Fibroblast of lung (primary cell): Measurements from ENCODE around the gene TDRD9. TPM values are rescaled to one million over a fixed set of nuclear protein-coding genes. Genes with fewer than 3 reads are reported as not detected.

Experiments
- DNase-seq, 2 donors: peaks; one replicate each; pipeline versions ENCODE4 v3.0.0 to v3.0.0-alpha.2; 2010; ENCODE audit warnings: low read depth in 2 of 2
- H2AFZ ChIP-seq: 2 replicates; pipeline ENCODE4 v1.5.1; 2012; ENCODE audit warnings: low read length, control low read depth, inconsistent platforms
- H3K27ac ChIP-seq: 2 replicates; pipeline ENCODE4 v1.5.1; 2011; ENCODE audit warnings: low read length, control low read depth; ENCODE audit not compliant: insufficient read depth
- H3K27me3 ChIP-seq: 2 replicates; pipeline ENCODE4 v1.5.1; 2011; ENCODE audit warnings: mild to moderate bottlenecking, low read length; ENCODE audit not compliant: control insufficient read depth, insufficient read depth
- H3K36me3 ChIP-seq: 2 replicates; pipeline ENCODE4 v1.5.1; 2011; ENCODE audit warnings: low read length; ENCODE audit not compliant: control insufficient read depth, insufficient read depth
- H3K4me1 ChIP-seq: 2 replicates; pipeline ENCODE4 v1.5.1; 2011; ENCODE audit warnings: low read length; ENCODE audit not compliant: control insufficient read depth, insufficient read depth; ENCODE audit errors: extremely low read depth
- H3K4me2 ChIP-seq: 2 replicates; pipeline ENCODE4 v1.5.1; 2011; ENCODE audit warnings: low read length, control low read depth; ENCODE audit not compliant: insufficient read depth; ENCODE audit errors: extremely low read depth
- H3K4me3 ChIP-seq, 4 experiments: fragments of 200-600 bp in 1 of 4; sonication (generic) in 1 of 4; replicated peaks in 1 of 4; 2 replicates each; pipeline ENCODE4 v1.5.1; 2011 to 2016; ENCODE audit warnings: low read length in 4 of 4, low read depth in 3 of 4, mild to moderate bottlenecking in 3 of 4, control low read depth in 2 of 4, inconsistent platforms in 1 of 4, mixed read lengths in 1 of 4; ENCODE audit not compliant: insufficient read depth in 1 of 4; ENCODE audit errors: control extremely low read depth in 1 of 4
- H3K79me2 ChIP-seq: 2 replicates; pipeline ENCODE4 v1.5.1; 2012; ENCODE audit warnings: mild to moderate bottlenecking, low read length, inconsistent platforms; ENCODE audit not compliant: control insufficient read depth, insufficient read depth
- H3K9ac ChIP-seq: 2 replicates; pipeline ENCODE4 v1.5.1; 2011; ENCODE audit warnings: mild to moderate bottlenecking, low read length, control low read depth; ENCODE audit not compliant: insufficient read depth
- H3K9me3 ChIP-seq: 2 replicates; pipeline ENCODE4 v1.5.1; 2012; ENCODE audit warnings: low read depth, low read length; ENCODE audit not compliant: control insufficient read depth, insufficient read depth
- H4K20me1 ChIP-seq: 2 replicates; pipeline ENCODE4 v1.5.1; 2011; ENCODE audit warnings: low read length; ENCODE audit not compliant: control insufficient read depth, insufficient read depth; ENCODE audit errors: extremely low read depth
- EZH2 ChIP-seq: IDR thresholded peaks from 2 replicates; pipeline ENCODE4 v1.5.1; 2012; ENCODE audit warnings: low read length, control low read depth, mild to moderate bottlenecking; ENCODE audit errors: missing control alignments
- polyA plus RNA-seq, 2 donors: library from polyadenylated mRNA; depleted of rRNA in 1 of 2; stranded (reverse) in 1 of 2; unstranded in 1 of 2; fragments of >200 nt; gene quantifications; 2 replicates each; pipeline ENCODE4 v1.2.1, GENCODE V29; 2011 to 2012; ENCODE audit warnings: missing spikeins in 1 of 2
- total RNA-seq: library from RNA; depleted of rRNA; stranded (reverse); fragments of >200 nt; gene quantifications from 2 replicates; pipeline ENCODE4 v1.2.1, GENCODE V29; 2014
- TF ChIP-seq, protein P1 (sequence below), 2 donors: IDR thresholded peaks in 1 of 2; conservative IDR thresholded peaks in 1 of 2; 1 replicate in 1 of 2; 2 replicates in 1 of 2; pipeline ENCODE4 v1.5.1; 2011 to 2012; ENCODE audit warnings: low read length in 2 of 2, control low read depth in 1 of 2, inconsistent platforms in 1 of 2, low read depth in 1 of 2, mild to moderate bottlenecking in 1 of 2

The TDRD9 gene
- total and polyA plus RNA-seq, 2 donors (not counting 1 experiment from before 2014, with no cell fraction given), result 0.28 to 0.50 TPM

DNA sequence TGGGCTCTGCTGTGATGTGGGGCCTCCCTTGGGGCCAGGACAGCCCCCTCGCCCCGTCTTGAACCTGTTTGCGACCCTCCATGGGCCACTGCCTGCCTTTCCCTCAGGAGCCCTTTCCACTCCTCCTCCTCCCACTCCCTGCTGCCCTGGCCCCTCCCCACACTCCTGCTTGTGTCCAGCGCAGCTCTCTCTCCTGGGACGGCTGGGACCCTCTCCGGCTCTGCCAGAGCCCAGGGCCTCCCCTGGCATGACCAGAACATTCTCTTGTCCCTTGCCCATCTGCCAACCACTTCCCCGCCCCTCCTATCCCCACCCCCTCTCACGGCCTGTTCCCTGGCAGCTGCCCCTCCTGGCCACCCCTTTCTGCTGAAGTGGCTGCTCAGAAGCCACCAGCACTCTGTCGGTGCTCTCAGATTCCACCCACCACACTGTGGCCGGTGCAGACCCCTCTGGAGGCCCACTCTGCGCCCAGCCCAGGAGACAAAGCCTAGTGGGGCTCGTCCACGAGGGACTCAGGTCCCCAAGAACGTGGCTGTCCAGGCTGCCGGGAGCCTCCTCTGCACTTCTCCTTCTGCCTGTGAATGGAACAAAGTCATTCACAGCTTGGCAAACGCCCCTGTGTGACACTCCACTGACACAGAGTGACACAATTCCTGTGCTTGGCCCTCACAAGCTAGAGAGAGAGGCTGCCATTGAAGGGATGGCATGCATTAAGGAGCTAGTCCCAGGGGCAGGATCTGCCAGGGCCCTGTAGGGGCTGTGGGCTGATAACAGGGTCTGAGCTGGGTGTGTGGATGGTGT lies 158.6 kb downstream of the TDRD9 start:
- Histone ChIP-seq H3K27ac (no peak overlapping the region), H3K9ac (no peak overlapping the region), H3K4me1 (no peaks in the 10 kb centered on the region), H4K20me1 (no peaks in the 10 kb centered on the region), H3K4me3 (no peak overlapping the region), H3K79me2 (no peaks in the 10 kb centered on the region), H3K4me2 (no peak overlapping the region), H3K36me3 (no peaks in the 10 kb centered on the region), H2AFZ (no peak overlapping the region), H3K27me3 (no peaks in the 10 kb centered on the region), H3K9me3 (no peaks in the 10 kb centered on the region)
- no peak for TF ChIP-seq EZH2
- TF ChIP-seq, protein P1, sequence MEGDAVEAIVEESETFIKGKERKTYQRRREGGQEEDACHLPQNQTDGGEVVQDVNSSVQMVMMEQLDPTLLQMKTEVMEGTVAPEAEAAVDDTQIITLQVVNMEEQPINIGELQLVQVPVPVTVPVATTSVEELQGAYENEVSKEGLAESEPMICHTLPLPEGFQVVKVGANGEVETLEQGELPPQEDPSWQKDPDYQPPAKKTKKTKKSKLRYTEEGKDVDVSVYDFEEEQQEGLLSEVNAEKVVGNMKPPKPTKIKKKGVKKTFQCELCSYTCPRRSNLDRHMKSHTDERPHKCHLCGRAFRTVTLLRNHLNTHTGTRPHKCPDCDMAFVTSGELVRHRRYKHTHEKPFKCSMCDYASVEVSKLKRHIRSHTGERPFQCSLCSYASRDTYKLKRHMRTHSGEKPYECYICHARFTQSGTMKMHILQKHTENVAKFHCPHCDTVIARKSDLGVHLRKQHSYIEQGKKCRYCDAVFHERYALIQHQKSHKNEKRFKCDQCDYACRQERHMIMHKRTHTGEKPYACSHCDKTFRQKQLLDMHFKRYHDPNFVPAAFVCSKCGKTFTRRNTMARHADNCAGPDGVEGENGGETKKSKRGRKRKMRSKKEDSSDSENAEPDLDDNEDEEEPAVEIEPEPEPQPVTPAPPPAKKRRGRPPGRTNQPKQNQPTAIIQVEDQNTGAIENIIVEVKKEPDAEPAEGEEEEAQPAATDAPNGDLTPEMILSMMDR (conservative IDR thresholded peaks at IDR 0.05 in 1 of 2, IDR thresholded peaks at IDR 0.05 in 1 of 2; ENCODE audit: low read depth in 1 of 2, low read length in 2 of 2), result no peak
- DNase-seq, result no peak

GRCh38 chr14:104087505-104087904 lies 159.2 kb downstream of the TDRD9 start:
- H3K36me3 ChIP-seq, result no peaks in the 10 kb centered on the region
- H3K4me1 ChIP-seq, result no peaks in the 10 kb centered on the region
- DNase-seq, result no peak
- no peaks in the 10 kb centered on the region for H3K9me3 ChIP-seq
- H3K79me2 ChIP-seq, result no peaks in the 10 kb centered on the region
- H4K20me1 ChIP-seq, result no peaks in the 10 kb centered on the region
- H3K27ac ChIP-seq, result no peak overlapping the region
- TF ChIP-seq EZH2, result no peak
- TF ChIP-seq, protein P1 (conservative IDR thresholded peaks at IDR 0.05 in 1 of 2, IDR thresholded peaks at IDR 0.05 in 1 of 2; ENCODE audit: low read depth in 1 of 2, low read length in 2 of 2), result no peak
- no peak overlapping the region for H3K9ac ChIP-seq
- no peak overlapping the region for H3K4me2 ChIP-seq
- no peaks in the 10 kb centered on the region for H3K27me3 ChIP-seq
- no peak overlapping the region for H2AFZ ChIP-seq
- no peak overlapping the region for H3K4me3 ChIP-seq

GRCh38 chr14:104087981-104088850 lies 160.0 kb downstream of the TDRD9 start:
- no peaks in the 10 kb centered on the region for H3K79me2 ChIP-seq
- TF ChIP-seq, protein P1 (conservative IDR thresholded peaks at IDR 0.05 in 1 of 2, IDR thresholded peaks at IDR 0.05 in 1 of 2; ENCODE audit: low read depth in 1 of 2, low read length in 2 of 2), result no peak
- TF ChIP-seq EZH2, result no peak
- H2AFZ ChIP-seq, result no peak overlapping the region
- no peaks in the 10 kb centered on the region for H4K20me1 ChIP-seq
- H3K27ac ChIP-seq, result no peak overlapping the region
- no peak overlapping the region for H3K4me2 ChIP-seq
- no peaks in the 10 kb centered on the region for H3K27me3 ChIP-seq
- H3K9ac ChIP-seq, result no peak overlapping the region
- no peak overlapping the region for H3K4me3 ChIP-seq
- no peaks in the 10 kb centered on the region for H3K36me3 ChIP-seq
- DNase-seq, result no peak
- no peaks in the 10 kb centered on the region for H3K4me1 ChIP-seq
- H3K9me3 ChIP-seq, result no peaks in the 10 kb centered on the region
